Endodermal cell (in vitro differentiated cells): ENCODE data around the gene HAPSTR1. TPM values are rescaled to one million over a fixed set of nuclear protein-coding genes. Genes with fewer than 3 reads are reported as not detected.

Source experiments
- DNase-seq: peaks from one replicate; pipeline ENCODE4 v3.0.0-alpha.2; 2017
- H3K27ac ChIP-seq: 2 replicates; pipeline ENCODE4 v1.5.1; 2013; ENCODE audit warnings: mild to moderate bottlenecking, low read depth, low read length, moderate library complexity
- H3K27me3 ChIP-seq: 2 replicates; pipeline ENCODE4 v1.6.1; 2013; ENCODE audit warnings: mild to moderate bottlenecking, low read length, moderate library complexity; ENCODE audit not compliant: insufficient read depth, control insufficient read depth, poor library complexity, severe bottlenecking
- H3K36me3 ChIP-seq: 2 replicates; pipeline ENCODE4 v1.7.0; 2013; ENCODE audit warnings: mild to moderate bottlenecking, low read length, moderate library complexity; ENCODE audit not compliant: control insufficient read depth, insufficient read depth
- H3K4me1 ChIP-seq: one replicate; pipeline ENCODE4 v1.7.0; 2013; ENCODE audit warnings: low read length; ENCODE audit not compliant: control insufficient read depth, insufficient read depth
- H3K4me3 ChIP-seq: 2 replicates; pipeline ENCODE4 v1.5.1; 2013; ENCODE audit warnings: mild to moderate bottlenecking, low read length, moderate library complexity
- H3K9ac ChIP-seq: 2 replicates; pipeline ENCODE4 v1.6.1; 2013; ENCODE audit warnings: mild to moderate bottlenecking, low read length, moderate library complexity; ENCODE audit not compliant: poor library complexity, severe bottlenecking; ENCODE audit errors: extremely low read depth
- H3K9me3 ChIP-seq: 2 replicates; pipeline ENCODE4 v1.6.1; 2013; ENCODE audit warnings: mild to moderate bottlenecking, low read length, moderate library complexity; ENCODE audit not compliant: control insufficient read depth
- H3K27ac Mint-ChIP-seq: 2 replicates; pipeline ENCODE4 v1.8.0; 2020; ENCODE audit warnings: mixed read lengths
- H3K27me3 Mint-ChIP-seq: 2 replicates; pipeline ENCODE4 v1.8.0; 2021; ENCODE audit warnings: mild to moderate bottlenecking, mixed read lengths; ENCODE audit not compliant: insufficient read depth
- H3K36me3 Mint-ChIP-seq: 2 replicates; pipeline ENCODE4 v1.8.0; 2020; ENCODE audit warnings: low read depth, mixed read lengths
- H3K4me1 Mint-ChIP-seq: 2 replicates; pipeline ENCODE4 v1.8.0; 2020; ENCODE audit warnings: mixed read lengths
- H3K4me3 Mint-ChIP-seq: 2 replicates; pipeline ENCODE4 v1.8.0; 2020; ENCODE audit warnings: mild to moderate bottlenecking, moderate library complexity, mixed read lengths
- H3K9me3 Mint-ChIP-seq: 2 replicates; pipeline ENCODE4 v1.8.0; 2020; ENCODE audit warnings: mild to moderate bottlenecking, mixed read lengths
- CTCF ChIP-seq: fragments of 200-600 bp; sonication (generic); conservative IDR thresholded peaks from 2 replicates; pipeline ENCODE4 v1.5.0; 2021; ENCODE audit warnings: antibody characterized with exemption, mild to moderate bottlenecking
- WGBS, 2 experiments: methylation state at CpG; one replicate each; pipeline versions ENCODE4 v1.1.5 to v1.1.7; 2013; ENCODE audit warnings: missing lambda C conversion rate in 2 of 2, mixed read lengths in 1 of 2; ENCODE audit not compliant: insufficient coverage in 1 of 2, insufficient read length in 1 of 2; 5-methylcytosine and 5-hydroxymethylcytosine counted together
- total RNA-seq, 2 donors: library from RNA; stranded (reverse); fragmentation: NEBNext Ultra II Directional in 1 of 2; extraction: Animal tissue kit (Norgen Biotek cat#: 25700) in 1 of 2; gene quantifications; 2 replicates in 1 of 2; 3 replicates in 1 of 2; pipeline ENCODE4 v1.2.1, GENCODE V29; 2021

HAPSTR1 gene
- total RNA-seq, 2 donors from 2014 or later: 60.9 to 68.5 TPM

DNA sequence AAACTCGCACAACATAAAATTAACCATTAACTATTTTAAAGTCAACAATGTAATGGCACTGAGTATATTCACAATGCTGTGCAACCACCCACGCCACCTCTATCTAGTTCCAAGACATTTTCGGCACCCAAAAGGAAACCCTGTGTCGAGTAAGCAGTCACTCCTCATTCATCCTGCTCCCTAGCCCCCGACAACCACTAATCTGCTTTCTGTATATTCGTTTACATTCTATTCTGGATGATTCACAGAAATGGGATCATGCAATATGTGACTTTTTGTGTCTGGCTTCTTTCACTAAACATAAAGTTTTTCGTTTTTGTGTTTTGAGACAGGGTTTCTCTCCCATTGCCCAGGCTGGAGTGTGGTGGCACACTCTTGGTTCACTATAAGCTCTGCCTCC, 42.2 kb upstream of the HAPSTR1 start:
- H3K4me3 Mint-ChIP-seq: no peak overlapping the region
- H3K27me3 Mint-ChIP-seq: no peaks in the 10 kb centered on the region

GRCh38 chr16:9050102-9050830, 41.2 kb upstream of the HAPSTR1 start:
- no peak overlapping the region for H3K4me3 ChIP-seq
- peaks cover 1% of the 10 kb centered on the region for H3K9me3 Mint-ChIP-seq
- no peak overlapping the region for H3K27ac Mint-ChIP-seq
- no peaks in the 10 kb centered on the region for H3K36me3 ChIP-seq
- no peaks in the 10 kb centered on the region for H3K4me1 ChIP-seq
- H3K36me3 Mint-ChIP-seq: no peaks in the 10 kb centered on the region
- peaks cover 4% of the 10 kb centered on the region for H3K4me1 Mint-ChIP-seq
- H3K9me3 ChIP-seq: no peaks in the 10 kb centered on the region
- no peak overlapping the region for H3K4me3 Mint-ChIP-seq
- H3K27me3 Mint-ChIP-seq: no peaks in the 10 kb centered on the region
- no peak overlapping the region for H3K27ac ChIP-seq
- WGBS, 2 experiments: 75 to 78% methylated on average over 18 to 20 of the region's 20 CpGs
- no peaks in the 10 kb centered on the region for H3K27me3 ChIP-seq
- peak; percentile 90 for TF ChIP-seq CTCF
- H3K9ac ChIP-seq: no peak overlapping the region
- peak; percentile 94 for DNase-seq

More for the DNA sequence above, 42.2 kb upstream of the HAPSTR1 start:
- H3K9ac ChIP-seq: no peak overlapping the region
- no peaks in the 10 kb centered on the region for H3K27me3 ChIP-seq
- H3K36me3 ChIP-seq: no peaks in the 10 kb centered on the region
- no peaks in the 10 kb centered on the region for H3K4me1 ChIP-seq
- H3K27ac Mint-ChIP-seq: no peak overlapping the region
- no peak for TF ChIP-seq CTCF
- no peaks in the 10 kb centered on the region for H3K9me3 ChIP-seq
- DNase-seq: no peak
- H3K27ac ChIP-seq: no peak overlapping the region
- peaks cover 4% of the 10 kb centered on the region for H3K4me1 Mint-ChIP-seq
- 94 to 97% methylated on average over 6 to 7 of the region's 7 CpGs for WGBS, 2 experiments
- no peak overlapping the region for H3K4me3 ChIP-seq
- H3K36me3 Mint-ChIP-seq: no peaks in the 10 kb centered on the region
- peaks cover 1% of the 10 kb centered on the region for H3K9me3 Mint-ChIP-seq

- no peaks in the 10 kb centered on the region for H3K36me3 ChIP-seq
- Mint-ChIP-seq H3K4me1 (peaks cover 4% of the 10 kb centered on the region), H3K36me3 (no peaks in the 10 kb centered on the region), H3K27me3 (no peaks in the 10 kb centered on the region), H3K4me3 (peak overlapping the region; percentile 50), H3K9me3 (no peaks in the 10 kb centered on the region), H3K27ac (peak overlapping the region; percentile 91)
- DNase-seq: peak; percentile 97
- no peaks in the 10 kb centered on the region for H3K9me3 ChIP-seq
- 38 to 55% methylated on average over 6 to 9 of the region's 9 CpGs for WGBS, 2 experiments
- peak overlapping the region; percentile 26 for H3K9ac ChIP-seq
- no peak for TF ChIP-seq CTCF
- no peaks in the 10 kb centered on the region for H3K4me1 ChIP-seq
- H3K4me3 ChIP-seq: peak overlapping the region; percentile 73
- no peaks in the 10 kb centered on the region for H3K27me3 ChIP-seq
- no peak overlapping the region for H3K27ac ChIP-seq
Measured at GRCh38 chr16:9053006-9053601, 38.3 kb upstream of the HAPSTR1 start.
